H1 (cell line): ENCODE data around the gene KCNK4.

Source experiments
- CTCF ChIP-seq, 3 experiments: IDR thresholded peaks; 1 replicate in 2 of 3; 2 replicates in 1 of 3; pipeline versions ENCODE4 v1.5.1 to v1.6.1; 2011; ENCODE audit warnings: low read length in 3 of 3, mild to moderate bottlenecking in 3 of 3, inconsistent platforms in 2 of 3, low read depth in 1 of 3, moderate library complexity in 1 of 3; ENCODE audit not compliant: insufficient read depth in 1 of 3; ENCODE audit errors: control extremely low read depth in 1 of 3
- TF ChIP-seq, protein P1 (sequence below): IDR thresholded peaks from 2 replicates; pipeline ENCODE4 v1.6.1; 2011; ENCODE audit warnings: low read length, improper control_type of control experiment

DNA sequence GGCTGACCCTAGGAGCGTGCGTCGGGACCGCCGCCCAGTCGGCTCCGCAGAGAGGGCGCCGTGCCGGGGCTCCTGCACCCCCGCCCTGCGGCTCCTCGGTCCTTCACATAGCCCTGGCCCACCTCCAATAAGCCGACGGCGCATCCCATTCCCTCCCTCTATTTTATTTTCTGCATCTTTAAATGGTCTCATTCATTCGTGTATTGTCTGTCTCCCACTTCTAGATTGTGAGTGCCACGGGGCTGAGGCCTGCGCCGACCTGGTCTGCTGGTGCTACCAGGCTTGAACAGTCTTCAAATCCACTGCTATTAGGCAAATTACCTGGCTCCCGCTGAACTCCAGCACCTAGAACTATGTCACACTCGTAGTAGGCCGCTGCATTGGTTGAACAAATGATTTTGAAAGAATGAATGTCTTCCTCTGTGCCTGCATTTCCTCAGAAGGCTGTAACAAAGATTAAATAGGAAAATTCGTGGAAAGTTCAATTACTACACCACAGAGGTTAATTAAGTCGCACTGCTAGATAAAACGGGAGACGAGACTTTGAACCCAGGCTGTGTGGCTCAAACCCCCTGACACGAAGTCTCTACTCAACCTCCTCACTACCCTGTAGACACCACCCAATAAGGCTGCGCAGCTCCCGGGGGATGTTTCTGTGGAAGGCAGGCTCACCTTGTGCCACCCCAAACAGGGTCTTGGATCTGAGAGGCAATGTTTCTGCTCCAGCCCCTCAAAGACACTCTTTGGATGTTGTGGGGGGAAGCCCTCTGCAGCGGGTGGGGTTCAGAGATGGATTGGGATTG lies 43.2 kb upstream of the KCNK4 start:
- TF ChIP-seq, protein P1, sequence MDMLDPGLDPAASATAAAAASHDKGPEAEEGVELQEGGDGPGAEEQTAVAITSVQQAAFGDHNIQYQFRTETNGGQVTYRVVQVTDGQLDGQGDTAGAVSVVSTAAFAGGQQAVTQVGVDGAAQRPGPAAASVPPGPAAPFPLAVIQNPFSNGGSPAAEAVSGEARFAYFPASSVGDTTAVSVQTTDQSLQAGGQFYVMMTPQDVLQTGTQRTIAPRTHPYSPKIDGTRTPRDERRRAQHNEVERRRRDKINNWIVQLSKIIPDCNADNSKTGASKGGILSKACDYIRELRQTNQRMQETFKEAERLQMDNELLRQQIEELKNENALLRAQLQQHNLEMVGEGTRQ, result no peak
- TF ChIP-seq CTCF (IDR thresholded peaks at IDR 0.05; ENCODE audit: control extremely low read depth in 1 of 3, insufficient read depth in 1 of 3, low read depth in 1 of 3, low read length in 3 of 3), result no peak
